CD4-positive, alpha-beta T cell treated with Interleukin-17A for 4 hours (primary cell): ENCODE data around the gene ALDH9A1.
A peak's percentile ranks its signal among the peaks of the same experiment; 100 is the strongest.
"Not testable (repeated sequence)": the region's sequence is repeated elsewhere in the genome, so short reads cannot be mapped to it uniquely, and the experiment has no call there.

Source experiments
- DNase-seq: peaks from one replicate; pipeline ENCODE4 v3.0.0-alpha.2; 2020; ENCODE audit warnings: mixed read lengths

The ALDH9A1 gene

GRCh38 chr1:165644064-165644735 is 54.2 kb downstream of the ALDH9A1 start:
- DNase-seq: no peak

- no peak for DNase-seq
These were observed 57.0 kb downstream of the ALDH9A1 start for GRCh38 chr1:165641231-165641987.

DNA sequence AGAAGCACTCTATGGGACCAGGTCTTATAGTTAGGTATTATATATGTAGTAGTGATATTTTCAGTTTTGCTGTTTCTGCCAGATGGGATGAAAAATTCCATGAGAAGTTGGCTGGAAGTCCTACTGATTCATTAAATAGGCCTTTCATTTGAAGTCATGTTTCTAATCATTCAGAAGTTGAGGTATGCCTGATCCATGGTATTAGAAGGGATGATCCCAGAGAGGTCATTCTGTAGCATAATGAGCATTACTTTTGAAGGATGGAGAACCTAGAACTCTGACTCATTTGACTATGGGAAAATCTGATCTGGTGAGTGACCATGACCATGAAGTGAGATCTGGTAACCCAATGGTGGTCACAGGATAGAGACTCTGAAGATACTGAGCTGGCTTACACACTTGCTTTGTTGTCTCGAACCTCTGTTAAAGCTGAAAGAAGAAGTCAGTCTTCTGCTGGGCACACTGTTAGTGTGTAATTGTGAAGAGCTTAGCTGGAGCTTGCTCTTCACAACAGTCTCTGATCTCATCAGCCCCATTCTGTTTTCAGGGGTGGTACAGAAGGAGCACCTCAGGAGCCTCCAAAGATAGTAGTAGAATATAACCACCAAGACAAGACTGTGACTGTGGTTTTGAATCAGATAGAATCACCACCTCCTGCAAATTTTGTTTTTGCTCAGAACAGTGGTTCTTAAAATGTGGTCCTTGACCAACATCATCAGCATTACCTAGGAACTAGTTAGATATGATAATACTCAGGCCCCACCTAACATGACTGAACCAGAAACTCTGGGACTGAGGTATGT is 58.3 kb downstream of the ALDH9A1 start:
- DNase-seq: no peak

- DNase-seq: not testable (repeated sequence)
These were observed 60.2 kb downstream of the ALDH9A1 start for GRCh38 chr1:165638211-165638610.

- DNase-seq: no peak
These were observed 60.9 kb downstream of the ALDH9A1 start for GRCh38 chr1:165637427-165637826.

- DNase-seq: no peak
These were observed 62.5 kb downstream of the ALDH9A1 start for GRCh38 chr1:165635823-165636222.

- no peak for DNase-seq
These were observed 63.0 kb downstream of the ALDH9A1 start for GRCh38 chr1:165635329-165635728.

DNA sequence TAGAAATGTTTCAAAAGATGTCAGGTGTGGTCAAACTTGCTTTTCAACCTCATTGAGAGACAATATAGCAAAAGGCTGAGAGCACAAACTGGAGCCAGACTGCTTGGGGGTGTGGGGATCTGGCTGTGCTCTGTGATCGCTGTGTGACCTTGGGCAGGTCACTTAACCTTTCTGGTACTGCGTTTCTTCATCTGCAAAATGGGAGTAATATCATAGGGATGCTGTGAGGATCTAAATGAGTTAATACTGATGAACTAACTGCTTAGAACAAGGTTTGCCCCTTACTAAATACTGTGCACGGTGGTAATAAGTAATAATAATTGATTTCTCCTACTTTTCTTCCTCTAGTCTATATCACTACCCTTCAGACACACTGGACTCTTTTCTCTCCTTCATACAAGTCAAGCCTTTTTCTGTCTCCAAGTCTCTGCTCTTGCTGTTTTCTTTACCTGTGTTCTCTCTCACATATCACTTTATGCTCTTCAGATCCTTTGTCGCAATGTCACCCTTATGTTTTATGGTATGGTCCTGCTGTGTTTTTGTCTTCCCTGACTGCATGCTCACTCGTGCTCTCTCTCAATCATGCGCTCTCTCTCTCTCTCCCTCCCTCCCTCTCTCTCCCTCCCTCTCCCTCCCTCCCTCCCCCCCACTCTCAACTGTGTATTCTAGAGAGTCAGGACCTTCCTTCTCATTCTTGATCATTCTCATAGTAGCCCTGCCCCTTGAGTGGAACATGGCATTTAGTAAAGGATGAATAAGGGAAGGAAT is 64.0 kb downstream of the ALDH9A1 start:
- DNase-seq: no peak

DNA sequence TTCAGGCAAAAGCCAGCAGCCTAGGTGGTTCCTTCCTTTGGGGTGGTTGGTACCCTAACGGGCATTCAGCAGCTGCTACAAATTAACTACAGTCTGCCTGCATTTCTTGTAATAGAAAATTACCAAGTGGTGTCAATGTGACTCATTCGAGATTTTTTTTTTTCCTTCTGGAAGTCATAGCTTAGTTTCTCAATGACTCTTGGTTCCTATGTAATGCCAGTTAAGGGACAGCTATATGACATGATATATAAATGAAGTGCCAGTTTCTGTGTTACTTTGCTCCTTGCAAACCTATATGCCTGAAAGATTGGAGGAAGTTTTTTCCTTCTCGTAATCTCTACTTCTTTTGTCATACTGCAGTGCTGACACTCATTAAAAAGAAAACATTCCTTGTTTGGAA is 64.7 kb downstream of the ALDH9A1 start:
- DNase-seq: no peak

DNA sequence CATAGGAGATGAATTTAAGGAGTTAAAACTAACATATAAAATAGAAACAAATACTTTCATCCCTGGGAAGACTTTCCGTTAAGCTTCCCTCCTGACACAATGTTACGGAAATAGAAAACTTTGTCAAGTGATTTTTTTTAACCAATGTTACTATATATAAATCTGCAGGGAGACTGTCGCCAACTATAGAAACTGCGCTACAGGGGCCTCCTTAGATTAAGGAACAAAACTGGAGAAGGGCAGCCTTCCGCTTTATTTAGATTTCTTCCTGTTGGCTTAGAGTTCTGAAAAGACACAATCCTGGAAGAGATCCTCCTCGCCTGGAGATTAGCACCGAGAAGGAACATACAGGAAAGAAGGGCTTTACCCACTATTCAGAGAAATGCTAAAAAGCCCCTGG is 65.9 kb downstream of the ALDH9A1 start:
- DNase-seq: no peak

- DNase-seq: no peak
These were observed 66.3 kb downstream of the ALDH9A1 start for GRCh38 chr1:165632152-165632469.

GRCh38 chr1:165631342-165632151 is 66.8 kb downstream of the ALDH9A1 start:
- DNase-seq: peak; percentile 66

- peak; percentile 91 for DNase-seq
These were observed 67.6 kb downstream of the ALDH9A1 start, which contains the start of gene MGST3 for GRCh38 chr1:165630629-165631341. TSS of gene MGST3 (plus strand) at chr1:165631234. CDS start at chr1:165649848, 18,614 bp downstream.

- no peak for DNase-seq
These were observed 68.3 kb downstream of the ALDH9A1 start for GRCh38 chr1:165629848-165630628.

DNA sequence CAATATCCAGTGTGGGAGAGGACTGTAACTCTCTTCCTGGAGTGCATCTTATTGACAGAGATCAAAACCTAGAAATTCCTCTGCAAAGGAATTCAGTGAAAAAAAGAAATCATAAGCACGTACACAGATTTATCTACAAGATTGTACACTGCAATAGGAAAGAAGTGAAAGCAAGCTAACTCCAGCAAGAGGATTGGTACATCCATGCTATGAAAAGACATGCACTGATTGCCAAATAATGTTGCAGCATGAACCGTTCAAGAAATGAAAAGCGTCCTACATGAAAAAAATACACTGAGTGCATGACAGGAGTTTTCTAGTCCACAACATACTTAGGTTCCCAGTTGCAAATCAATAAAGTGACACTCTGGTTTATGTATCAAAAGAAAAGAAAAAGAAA is 69.2 kb downstream of the ALDH9A1 start:
- no peak for DNase-seq

DNA sequence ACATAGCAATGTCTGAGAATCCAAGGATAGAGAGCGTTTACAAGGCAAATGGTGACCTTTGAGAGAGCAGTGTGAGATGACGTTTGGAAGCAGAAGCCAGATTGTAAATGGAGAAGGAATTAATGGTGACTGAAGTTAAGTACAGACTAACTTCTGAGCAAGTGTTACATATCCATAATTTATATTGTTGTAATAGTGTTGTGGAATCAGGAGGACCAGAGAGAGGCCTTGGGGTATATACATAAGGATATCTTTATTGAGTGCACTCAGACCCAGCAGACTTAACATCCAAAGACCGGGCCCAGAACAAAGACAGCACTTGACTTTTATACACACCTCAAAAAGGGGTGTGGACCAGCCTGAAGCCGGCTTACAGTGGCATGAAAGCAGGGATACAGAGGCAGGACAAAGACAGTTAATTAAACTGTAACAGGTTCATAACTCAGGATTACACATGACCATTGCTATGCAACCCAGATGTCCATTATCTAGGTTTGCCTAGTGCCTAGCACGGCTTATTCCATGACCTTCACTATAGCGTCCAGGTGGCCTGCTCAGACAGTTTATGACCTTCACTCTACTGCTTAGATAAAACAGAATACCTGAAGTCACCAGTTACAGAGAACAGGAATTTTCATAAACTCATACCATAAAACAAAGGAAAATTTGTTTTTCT is 70.1 kb downstream of the ALDH9A1 start:
- no peak for DNase-seq

DNA sequence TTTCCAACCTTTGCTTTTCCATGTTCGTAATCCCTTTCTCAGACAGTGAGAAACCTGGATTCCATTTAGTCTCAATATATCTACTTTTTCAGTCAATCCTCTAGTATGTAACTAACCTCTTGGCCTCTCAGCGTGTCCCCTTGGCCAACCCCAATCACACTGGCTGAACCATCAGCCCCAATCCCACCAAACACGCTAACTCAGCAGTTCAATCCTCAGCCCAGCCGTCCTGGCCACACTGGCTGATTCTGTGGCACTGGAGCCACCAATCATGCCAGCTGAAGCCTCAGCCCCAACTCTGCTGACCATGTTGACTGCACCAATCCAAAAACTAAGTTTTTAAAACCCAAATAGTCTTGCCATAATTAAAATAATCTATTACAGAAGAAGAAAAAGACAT is 73.9 kb downstream of the ALDH9A1 start:
- no peak for DNase-seq

DNA sequence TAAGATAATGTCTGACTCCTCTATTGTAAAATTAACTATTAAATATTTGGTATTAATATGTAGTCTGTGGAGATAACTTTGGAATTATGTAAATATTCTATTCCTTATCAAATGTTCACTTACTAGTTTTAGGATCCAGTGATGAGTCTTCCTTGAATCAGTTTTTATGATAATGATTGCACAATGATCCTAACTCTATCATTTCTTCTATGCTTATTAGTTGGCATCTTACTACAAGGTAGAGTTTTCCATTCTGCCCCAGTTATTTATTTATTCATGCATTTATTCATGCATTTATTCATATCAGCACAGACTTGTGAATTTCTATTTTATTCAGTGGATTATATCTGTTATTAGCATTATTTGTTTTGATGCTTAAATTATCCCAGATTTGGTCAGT is 74.7 kb downstream of the ALDH9A1 start:
- no peak for DNase-seq

- DNase-seq: no peak
These were observed 78.7 kb downstream of the ALDH9A1 start for GRCh38 chr1:165619647-165620151.
